AG04449 (cell line): ENCODE measurements around the gene RPL32.

Experiments
- CTCF ChIA-PET: fragments of 350-600 bp; formaldehyde crosslinking; extraction: SDS; loops from one replicate; lab custom pipeline; 2021; ENCODE audit warnings: antibody characterized with exemption; lab: Yijun Ruan, JAX
- POLR2A ChIA-PET: fragments of 400-600, 350-600 bp; formaldehyde crosslinking; extraction: SDS; loops from one replicate; lab custom pipeline; 2020; ENCODE audit warnings: antibody characterized with exemption, inconsistent platforms; lab: Yijun Ruan, JAX
- DNase-seq: peaks from one replicate; pipeline ENCODE4 v3.0.0-alpha.2; 2010; ENCODE audit warnings: low read depth, low spot score
- H3K4me3 ChIP-seq: 2 replicates; pipeline ENCODE4 v1.5.1; 2011; ENCODE audit warnings: low read depth, mild to moderate bottlenecking, control low read depth, low read length
- TF ChIP-seq, protein P1 (sequence below): IDR thresholded peaks from one replicate; pipeline ENCODE4 v1.5.1; 2011; ENCODE audit warnings: mild to moderate bottlenecking, moderate library complexity, low read length, control low read depth, inconsistent platforms; ENCODE audit not compliant: insufficient read depth; ENCODE audit errors: missing control alignments

Gene RPL32

DNA sequence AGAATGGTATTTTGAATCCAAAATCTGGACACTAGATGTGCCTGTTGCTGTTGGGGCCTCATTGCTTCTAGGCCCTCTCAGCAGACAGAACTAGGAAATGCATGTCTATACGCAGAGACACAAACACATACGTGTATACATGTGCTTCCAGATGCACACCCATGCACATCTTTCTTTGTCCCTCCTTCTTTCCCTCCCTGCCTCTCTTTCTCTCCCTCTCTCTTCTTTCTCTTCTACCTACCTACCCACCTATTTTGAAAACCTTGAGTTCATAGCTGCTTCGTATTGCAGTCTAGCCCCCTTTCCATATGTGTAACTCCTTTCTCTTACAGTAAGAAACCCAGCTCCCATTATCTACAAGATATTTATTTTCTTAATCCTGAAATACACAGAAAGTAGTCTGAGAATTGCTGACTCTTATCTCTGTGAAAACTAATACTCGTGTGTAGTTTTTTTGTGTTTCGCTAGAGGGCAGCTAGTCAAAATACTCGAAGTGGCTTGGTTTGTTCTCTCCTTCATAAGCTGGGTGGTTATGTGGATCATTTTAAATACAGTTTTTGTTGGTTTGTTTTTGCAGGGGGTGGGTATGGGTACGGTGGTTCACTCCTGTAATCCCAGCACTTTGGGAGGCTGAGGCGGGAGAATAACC is 18.5 kb downstream of the RPL32 start:
- TF ChIP-seq, protein P1, sequence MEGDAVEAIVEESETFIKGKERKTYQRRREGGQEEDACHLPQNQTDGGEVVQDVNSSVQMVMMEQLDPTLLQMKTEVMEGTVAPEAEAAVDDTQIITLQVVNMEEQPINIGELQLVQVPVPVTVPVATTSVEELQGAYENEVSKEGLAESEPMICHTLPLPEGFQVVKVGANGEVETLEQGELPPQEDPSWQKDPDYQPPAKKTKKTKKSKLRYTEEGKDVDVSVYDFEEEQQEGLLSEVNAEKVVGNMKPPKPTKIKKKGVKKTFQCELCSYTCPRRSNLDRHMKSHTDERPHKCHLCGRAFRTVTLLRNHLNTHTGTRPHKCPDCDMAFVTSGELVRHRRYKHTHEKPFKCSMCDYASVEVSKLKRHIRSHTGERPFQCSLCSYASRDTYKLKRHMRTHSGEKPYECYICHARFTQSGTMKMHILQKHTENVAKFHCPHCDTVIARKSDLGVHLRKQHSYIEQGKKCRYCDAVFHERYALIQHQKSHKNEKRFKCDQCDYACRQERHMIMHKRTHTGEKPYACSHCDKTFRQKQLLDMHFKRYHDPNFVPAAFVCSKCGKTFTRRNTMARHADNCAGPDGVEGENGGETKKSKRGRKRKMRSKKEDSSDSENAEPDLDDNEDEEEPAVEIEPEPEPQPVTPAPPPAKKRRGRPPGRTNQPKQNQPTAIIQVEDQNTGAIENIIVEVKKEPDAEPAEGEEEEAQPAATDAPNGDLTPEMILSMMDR, result no peak
- DNase-seq, result no peak
- no peak overlapping the region for H3K4me3 ChIP-seq
- ChIA-PET POLR2A (interaction anchor here (1.2 kb wide), 1 partner anchor 10 kb away, joined by 3 read pairs; no protein-coding TSS in a partner anchor), CTCF (interaction anchor here (0.7 to 3.7 kb wide), 8 partner anchors 8 to 70 kb away, joined by 3 to 14 read pairs (median 4); partner anchors contain the start of gene RPL32)

DNA sequence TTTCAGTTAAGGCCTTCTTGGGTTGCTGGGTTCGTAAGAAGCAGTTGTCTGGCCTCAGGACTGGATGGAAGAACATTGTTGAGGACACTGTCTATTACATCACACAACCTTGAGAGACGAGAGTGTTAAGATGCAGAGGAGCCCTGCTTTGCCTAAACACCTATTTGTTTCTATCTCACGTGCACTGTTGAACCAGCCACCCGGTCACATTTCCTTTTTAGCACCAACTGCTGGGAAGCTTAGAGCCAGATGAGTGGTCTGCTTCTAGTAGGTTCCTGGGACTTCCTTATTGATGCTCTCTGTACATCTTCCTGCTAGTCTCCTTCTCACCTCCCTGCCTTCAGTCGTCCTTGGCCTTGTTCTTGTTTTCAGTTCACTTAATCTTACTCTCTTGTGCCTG is 22.6 kb downstream of the RPL32 start:
- DNase-seq, result no peak
- TF ChIP-seq, protein P1, result no peak
- CTCF ChIA-PET, result interaction anchor here (1.2 to 2.8 kb wide), 5 partner anchors 8 to 176 kb away, joined by 3 to 8 read pairs (median 5); no protein-coding TSS in a partner anchor
- H3K4me3 ChIP-seq, result no peak overlapping the region
- POLR2A ChIA-PET, result no interaction called here

DNA sequence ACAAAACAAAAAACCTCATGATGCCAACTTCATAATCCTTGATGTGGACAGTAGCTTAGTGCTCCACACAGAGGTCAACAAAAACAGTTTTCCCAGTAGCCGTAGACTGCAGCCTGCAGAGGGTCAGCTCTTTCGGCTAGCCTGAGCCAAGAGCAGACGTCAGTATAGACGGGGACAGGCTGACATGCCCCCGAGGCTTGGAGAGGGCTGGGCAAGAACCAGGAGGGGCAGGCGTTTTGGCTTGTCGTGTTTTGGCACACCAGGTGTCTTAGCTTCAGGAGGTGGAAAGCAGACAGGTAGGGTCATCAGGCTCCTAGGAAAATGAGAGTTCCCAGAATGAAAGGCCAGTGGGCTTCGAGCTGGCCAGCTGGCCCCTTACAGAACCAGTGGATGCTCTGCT is 23.1 kb downstream of the RPL32 start:
- DNase-seq, result no peak
- ChIA-PET CTCF (interaction anchor here (0.7 to 2.8 kb wide), 7 partner anchors 8 to 177 kb away, joined by 3 to 8 read pairs (median 4); partner anchors contain the start of gene RPL32), POLR2A (no interaction called here)
- TF ChIP-seq, protein P1, result no peak
- H3K4me3 ChIP-seq, result no peak overlapping the region

DNA sequence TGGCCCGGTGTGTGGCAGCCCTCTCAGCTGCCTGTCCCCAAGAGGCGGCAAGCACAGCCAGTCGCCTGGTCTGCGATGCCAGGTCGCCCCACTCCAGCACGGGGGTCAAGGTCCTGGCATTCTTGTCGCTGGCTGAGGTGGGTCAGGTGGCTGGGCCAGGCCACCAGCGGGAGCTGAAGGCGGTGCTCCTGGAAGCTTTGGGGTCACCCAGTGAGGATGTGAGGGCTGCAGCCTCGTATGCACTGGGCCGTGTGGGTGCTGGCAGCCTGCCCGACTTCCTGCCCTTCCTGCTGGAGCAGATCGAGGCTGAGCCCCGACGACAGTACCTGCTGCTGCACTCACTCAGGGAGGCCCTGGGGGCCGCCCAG is 24.0 kb downstream of the RPL32 start:
- TF ChIP-seq, protein P1, result no peak
- ChIA-PET POLR2A (no interaction called here), CTCF (interaction anchor here (1.0 to 1.9 kb wide), 3 partner anchors 14 to 111 kb away, joined by 3 to 6 read pairs (median 4); partner anchors contain the start of gene RPL32)
- no peak overlapping the region for H3K4me3 ChIP-seq
- no peak for DNase-seq

DNA sequence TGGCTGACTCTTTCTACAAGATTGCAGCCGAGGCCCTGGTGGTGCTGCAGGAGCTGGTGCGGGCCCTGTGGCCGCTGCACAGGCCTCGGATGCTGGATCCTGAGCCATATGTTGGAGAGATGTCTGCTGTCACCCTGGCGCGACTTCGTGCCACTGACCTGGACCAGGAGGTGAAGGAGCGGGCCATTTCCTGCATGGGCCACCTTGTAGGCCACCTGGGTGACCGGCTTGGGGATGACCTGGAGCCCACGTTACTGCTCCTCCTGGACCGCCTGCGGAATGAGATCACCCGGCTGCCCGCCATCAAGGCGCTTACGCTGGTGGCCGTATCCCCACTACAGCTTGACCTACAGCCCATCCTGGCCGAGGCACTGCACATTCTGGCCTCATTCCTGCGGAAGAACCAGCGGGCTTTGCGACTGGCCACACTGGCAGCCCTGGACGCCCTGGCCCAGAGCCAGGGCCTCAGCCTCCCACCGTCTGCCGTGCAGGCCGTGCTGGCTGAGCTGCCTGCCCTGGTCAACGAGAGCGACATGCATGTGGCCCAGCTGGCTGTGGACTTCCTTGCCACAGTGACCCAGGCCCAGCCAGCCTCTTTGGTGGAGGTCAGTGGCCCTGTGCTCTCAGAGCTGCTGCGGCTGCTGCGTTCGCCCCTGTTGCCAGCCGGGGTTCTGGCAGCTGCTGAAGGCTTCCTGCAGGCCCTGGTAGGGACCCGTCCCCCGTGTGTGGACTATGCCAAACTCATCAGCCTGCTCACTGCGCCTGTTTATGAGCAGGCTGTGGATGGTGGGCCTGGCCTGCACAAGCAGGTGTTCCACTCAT is 24.6 kb downstream of the RPL32 start:
- no peak for DNase-seq
- POLR2A ChIA-PET, result no interaction called here
- TF ChIP-seq, protein P1, result no peak
- H3K4me3 ChIP-seq, result no peak overlapping the region
- CTCF ChIA-PET, result interaction anchor here (1.3 to 3.0 kb wide), 3 partner anchors 9 to 25 kb away, joined by 3 to 8 read pairs (median 6); partner anchors contain the start of gene RPL32

DNA sequence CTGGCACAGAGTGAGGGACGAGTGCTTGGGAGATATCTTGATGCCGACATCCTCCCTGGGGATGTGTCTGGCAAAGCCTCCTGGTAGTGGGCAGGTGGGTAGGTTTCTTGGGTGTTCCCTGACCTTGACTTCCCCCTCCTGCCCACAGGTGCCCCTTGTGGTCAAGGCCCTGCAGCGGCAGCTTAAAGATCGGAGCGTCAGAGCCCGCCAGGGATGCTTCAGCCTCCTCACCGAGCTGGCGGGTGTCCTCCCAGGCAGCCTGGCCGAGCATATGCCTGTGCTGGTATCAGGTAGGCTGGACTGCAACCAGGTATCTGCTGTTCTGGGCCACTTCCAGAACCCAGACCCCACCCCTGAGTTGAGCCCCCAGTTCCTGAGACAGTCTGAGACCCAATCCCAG is 25.6 kb downstream of the RPL32 start:
- no peak for DNase-seq
- POLR2A ChIA-PET, result no interaction called here
- CTCF ChIA-PET, result interaction anchor here (1.9 to 3.0 kb wide), 2 partner anchors 10 to 26 kb away, joined by 6 to 8 read pairs; partner anchors contain the start of gene RPL32
- H3K4me3 ChIP-seq, result no peak overlapping the region
- TF ChIP-seq, protein P1, result no peak
